Thymus (tissue), 11 donors: ENCODE data around the gene TSEN2. TPM values are rescaled to one million over a fixed set of nuclear protein-coding genes. Genes with fewer than 3 reads are reported as not detected.
"Not testable (repeated sequence)": the region's sequence is repeated elsewhere in the genome, so short reads cannot be mapped to it uniquely, and the experiment has no call there.

Source experiments
- DNase-seq, 9 donors: peaks; one replicate each; pipeline ENCODE4 v3.0.0-alpha.2; 2013; ENCODE audit warnings: low spot score in 9 of 9, low read depth in 6 of 9, missing footprints in 1 of 9
- H3K27ac ChIP-seq, 2 donors: one replicate each; pipeline ENCODE4 v1.5.1; 2013; ENCODE audit warnings: control low read depth in 1 of 2, low read depth in 1 of 2, low read length in 1 of 2, mild to moderate bottlenecking in 1 of 2, moderate library complexity in 1 of 2
- H3K27me3 ChIP-seq, 2 donors: one replicate each; pipeline ENCODE4 v1.5.1; 2013; ENCODE audit warnings: low read length in 1 of 2; ENCODE audit not compliant: control insufficient read depth in 2 of 2, insufficient read depth in 1 of 2
- H3K36me3 ChIP-seq, 2 donors: one replicate each; pipeline ENCODE4 v1.5.1; 2013; ENCODE audit warnings: low read length in 1 of 2, mild to moderate bottlenecking in 1 of 2, moderate library complexity in 1 of 2; ENCODE audit not compliant: control insufficient read depth in 2 of 2, insufficient read depth in 2 of 2
- H3K4me1 ChIP-seq, 2 donors: one replicate each; pipeline ENCODE4 v1.5.1; 2013; ENCODE audit warnings: low read length in 2 of 2; ENCODE audit not compliant: control insufficient read depth in 2 of 2, insufficient read depth in 2 of 2
- H3K4me3 ChIP-seq, 2 donors: one replicate each; pipeline ENCODE4 v1.5.1; 2013; ENCODE audit warnings: low read length in 2 of 2, control low read depth in 1 of 2, mild to moderate bottlenecking in 1 of 2
- H3K9me3 ChIP-seq, 2 donors: one replicate each; pipeline ENCODE4 v1.5.1; 2013; ENCODE audit warnings: low read length in 1 of 2, mild to moderate bottlenecking in 1 of 2; ENCODE audit not compliant: control insufficient read depth in 2 of 2, insufficient read depth in 1 of 2
- WGBS: extraction: QIAGEN DNeasy Blood & Tissue Kit; methylation state at CpG from one replicate; pipeline ENCODE4 v1.1.7; 2013; 5-methylcytosine and 5-hydroxymethylcytosine counted together
- polyA plus RNA-seq: library from polyadenylated mRNA; stranded (reverse); fragments of 200-250 nt; gene quantifications from one replicate; pipeline ENCODE4 v1.2.3, GENCODE V29; 2013
- total RNA-seq: library from RNA; stranded (reverse); fragments of 120-200 nt; gene quantifications from one replicate; pipeline ENCODE4 v1.2.4, GENCODE V29; 2013
- donor health status: healthy.

Gene TSEN2
- total and polyA plus RNA-seq, 2 donors = 14.8 to 18.6 TPM

GRCh38 chr3:12543497-12543896, 59.2 kb downstream of the TSEN2 start:
- H3K4me3 ChIP-seq, H3K27me3 ChIP-seq, H3K9me3 ChIP-seq, H3K36me3 ChIP-seq, H3K4me1 ChIP-seq, DNase-seq, H3K27ac ChIP-seq: not testable (repeated sequence)
- WGBS = 94% methylated on average over 12 of the region's 12 CpGs

- Histone ChIP-seq H3K36me3 (peaks cover 0 to 7% of the 10 kb centered on the region in 2 donors), H3K9me3 (no peaks in the 10 kb centered on the region), H3K4me3 (no peak overlapping the region), H3K27ac (no peak overlapping the region), H3K4me1 (no peaks in the 10 kb centered on the region), H3K27me3 (no peaks in the 10 kb centered on the region)
- DNase-seq = no peak
- WGBS = 93% methylated on average over 11 of the region's 11 CpGs
These were observed 60.6 kb downstream of the TSEN2 start for GRCh38 chr3:12544652-12545472.

- no peaks in the 10 kb centered on the region for H3K4me1 ChIP-seq
- H3K9me3 ChIP-seq = no peaks in the 10 kb centered on the region
- WGBS = 96% methylated on average over 4 of the region's 4 CpGs
- no peak within 1 kb of the TSS for H3K27ac ChIP-seq
- H3K27me3 ChIP-seq = no peaks in the 10 kb centered on the region
- H3K36me3 ChIP-seq = peaks cover 0 to 2% of the 10 kb centered on the region in 2 donors
- DNase-seq = no peak
- no peak within 1 kb of the TSS for H3K4me3 ChIP-seq
These were observed 61.2 kb downstream of the TSEN2 start, which contains the start of gene MKRN2OS for GRCh38 chr3:12545473-12545791. MKRN2OS (minus strand) TSS chr3:12545499; CDS start chr3:12545464, 35 bp downstream.

- no peaks in the 10 kb centered on the region for H3K36me3 ChIP-seq
- no peak for DNase-seq
- H3K27me3 ChIP-seq = peaks cover 0 to 5% of the 10 kb centered on the region in 2 donors
- no peaks in the 10 kb centered on the region for H3K9me3 ChIP-seq
- H3K4me3 ChIP-seq = no peak overlapping the region
- peaks cover 0 to 4% of the 10 kb centered on the region in 2 donors for H3K4me1 ChIP-seq
- no peak overlapping the region for H3K27ac ChIP-seq
- 88% methylated on average over 7 of the region's 7 CpGs for WGBS
These were observed 65.9 kb downstream of the TSEN2 start for GRCh38 chr3:12549971-12550760.

GRCh38 chr3:12553921-12554391, 69.7 kb downstream of the TSEN2 start:
- 5% methylated on average over 26 of the region's 26 CpGs for WGBS
- peak; percentile 21 to 79 (median 48) for DNase-seq
- Histone ChIP-seq H3K9me3 (no peaks in the 10 kb centered on the region), H3K4me3 (peak overlapping the region; percentile 64 to 79), H3K4me1 (peaks cover 8 to 17% of the 10 kb centered on the region in 2 donors), H3K27ac (peak overlapping the region; percentile 42 to 81), H3K36me3 (no peaks in the 10 kb centered on the region), H3K27me3 (peaks cover 0 to 7% of the 10 kb centered on the region in 2 donors)

GRCh38 chr3:12556314-12556689, 72.0 kb downstream of the TSEN2 start:
- H3K9me3 ChIP-seq = no peaks in the 10 kb centered on the region
- peak overlapping the region; percentile 82 to 98 for H3K4me3 ChIP-seq
- no peaks in the 10 kb centered on the region for H3K36me3 ChIP-seq
- peaks cover 11 to 19% of the 10 kb centered on the region in 2 donors for H3K4me1 ChIP-seq
- peaks cover 0 to 7% of the 10 kb centered on the region in 2 donors for H3K27me3 ChIP-seq
- DNase-seq = peak in 3 of 9 donors; percentile 9 to 22 (median 11)
- H3K27ac ChIP-seq = peak overlapping the region; percentile 59 to 64
- WGBS = 2% methylated on average over 8 of the region's 8 CpGs

- peaks cover 11 to 19% of the 10 kb centered on the region in 2 donors for H3K4me1 ChIP-seq
- H3K9me3 ChIP-seq = no peaks in the 10 kb centered on the region
These were observed 72.6 kb downstream of the TSEN2 start, which contains the start of gene MKRN2 for GRCh38 chr3:12556690-12557472. MKRN2 (plus strand) TSS chr3:12557087; CDS start chr3:12557151, 64 bp downstream.

GRCh38 chr3:12557473-12558100, 73.3 kb downstream of the TSEN2 start:
- H3K4me1 ChIP-seq = peaks cover 11 to 19% of the 10 kb centered on the region in 2 donors
- H3K36me3 ChIP-seq = peaks cover 0 to 3% of the 10 kb centered on the region in 2 donors
- no peaks in the 10 kb centered on the region for H3K9me3 ChIP-seq
- peak in 2 of 9 donors; percentile 9 to 30 for DNase-seq
- peaks cover 0 to 7% of the 10 kb centered on the region in 2 donors for H3K27me3 ChIP-seq
- WGBS = 3% methylated on average over 18 of the region's 18 CpGs
- peak overlapping the region; percentile 94 to 98 for H3K27ac ChIP-seq
- peak overlapping the region; percentile 82 to 98 for H3K4me3 ChIP-seq

More at GRCh38 chr3:12556690-12557472, 72.6 kb downstream of the TSEN2 start, which contains the start of gene MKRN2:
- Histone ChIP-seq H3K4me3 (peak within 1 kb of the TSS; percentile 82 to 98), H3K27me3 (peaks cover 0 to 7% of the 10 kb centered on the region in 2 donors), H3K36me3 (peaks cover 0 to under 1% of the 10 kb centered on the region in 2 donors), H3K27ac (peak within 1 kb of the TSS; percentile 94 to 98)
- peak; percentile 52 to 92 (median 81) for DNase-seq
- WGBS = under 1% methylated on average over 77 of the region's 77 CpGs
